Left lobe of liver (tissue), 2 donors: ENCODE data around the gene AGPAT4. TPM values are rescaled to one million over a fixed set of nuclear protein-coding genes. Genes with fewer than 3 reads are reported as not detected.
"Not testable (repeated sequence)": the region's sequence is repeated elsewhere in the genome, so short reads cannot be mapped to it uniquely, and the experiment has no call there.

Experiments used
- ATAC-seq: fragments of 200-7000 bp; cut with Tn5 transposase; one replicate; pipeline ENCODE4 v1.9.1; 2020; ENCODE audit warnings: mild to moderate bottlenecking, moderate library complexity
- DNase-seq: peaks from one replicate; pipeline ENCODE4 v3.0.0-alpha.2; 2020; ENCODE audit warnings: low spot score
- total RNA-seq: library from RNA; stranded (reverse); gene quantifications from one replicate; pipeline ENCODE4 v1.2.1, GENCODE V29; 2021
- donor health status: DM: no; HTN: no; CAD: no; lungs with moderate emphysema.
- donor health status: DM: no; HTN: yes; CAD: no.

Gene AGPAT4
- 0.88 TPM for total RNA-seq

GRCh38 chr6:161273752-161274487 is at the start of gene AGPAT4:
Gene AGPAT4 (minus strand): TSS chr6:161274061. CDS start chr6:161232213, 41,848 bp downstream.
- peak; percentile 89 for ATAC-seq
- no peak for DNase-seq

- ATAC-seq (no peak), DNase-seq (no peak)
These were observed 45.4 kb upstream of the AGPAT4 start for GRCh38 chr6:161319231-161319630.

GRCh38 chr6:161318456-161318855 is 44.6 kb upstream of the AGPAT4 start:
- ATAC-seq (no peak), DNase-seq (no peak)

- no peak for DNase-seq
- ATAC-seq, result no peak
These were observed 42.7 kb upstream of the AGPAT4 start for GRCh38 chr6:161316531-161316930.

DNA sequence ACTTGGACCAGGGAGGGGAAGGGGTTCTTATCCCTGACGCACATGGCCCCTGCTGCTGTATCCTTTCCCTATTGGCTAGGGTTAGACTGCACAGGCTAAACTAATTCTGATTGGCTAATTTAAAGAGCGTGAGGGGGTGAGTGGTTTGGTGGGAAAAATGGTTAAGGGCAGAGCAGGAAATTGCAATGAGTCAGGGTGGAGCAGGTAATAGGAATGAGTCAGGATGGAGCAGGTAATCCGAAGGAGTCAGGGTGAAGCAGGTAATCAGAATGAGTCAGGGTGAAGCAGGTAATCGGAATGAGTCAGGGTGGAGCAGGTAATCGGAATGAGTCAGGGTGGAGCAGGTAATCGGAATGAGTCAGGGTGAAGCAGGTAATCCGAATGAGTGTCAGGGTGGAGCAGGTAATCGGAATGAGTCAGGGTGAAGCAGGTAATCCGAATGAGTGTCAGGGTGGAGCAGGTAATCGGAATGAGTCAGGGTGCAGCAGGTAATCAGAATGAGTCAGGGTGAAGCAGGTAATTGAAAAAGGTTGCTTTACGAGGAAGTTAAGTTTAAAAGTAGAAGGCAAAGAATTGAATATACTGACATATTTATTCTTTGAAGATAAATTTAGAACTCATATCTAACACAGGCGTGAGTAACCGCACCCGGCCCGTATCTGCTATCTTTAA is 41.5 kb upstream of the AGPAT4 start:
- DNase-seq, ATAC-seq: not testable (repeated sequence)

- not testable (repeated sequence) for DNase-seq, ATAC-seq
These were observed 40.8 kb upstream of the AGPAT4 start for GRCh38 chr6:161314541-161315245.

DNA sequence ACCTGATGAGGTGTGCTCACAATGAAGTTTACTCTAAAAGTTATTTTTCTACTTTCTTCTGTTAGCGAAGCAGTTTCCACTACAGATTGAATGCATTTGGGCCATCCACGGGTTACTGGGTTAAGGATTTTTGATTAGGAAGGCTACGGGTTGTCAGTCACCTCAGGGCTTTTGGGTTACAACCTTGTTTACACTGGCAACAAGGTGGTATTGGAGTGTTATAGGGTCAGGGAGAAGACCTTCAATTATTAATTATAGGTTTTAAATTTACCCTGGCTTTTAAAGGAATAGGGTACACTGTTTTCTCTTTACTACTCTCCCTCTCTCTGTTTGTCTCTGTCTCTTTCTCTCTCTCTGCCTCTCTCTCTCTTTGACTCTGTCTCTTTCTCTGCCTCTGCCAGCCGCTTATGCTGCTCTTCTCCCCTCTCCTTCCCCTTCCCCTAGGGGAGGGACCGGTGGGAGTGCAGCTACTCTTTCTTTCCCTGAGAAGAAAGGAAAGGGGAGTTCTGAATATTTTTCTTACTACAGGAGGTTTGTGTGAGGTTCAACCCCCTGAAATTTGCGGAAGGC is 40.2 kb upstream of the AGPAT4 start:
- DNase-seq, result no peak
- no peak for ATAC-seq

GRCh38 chr6:161313475-161313874 is 39.6 kb upstream of the AGPAT4 start:
- not testable (repeated sequence) for ATAC-seq, DNase-seq

DNA sequence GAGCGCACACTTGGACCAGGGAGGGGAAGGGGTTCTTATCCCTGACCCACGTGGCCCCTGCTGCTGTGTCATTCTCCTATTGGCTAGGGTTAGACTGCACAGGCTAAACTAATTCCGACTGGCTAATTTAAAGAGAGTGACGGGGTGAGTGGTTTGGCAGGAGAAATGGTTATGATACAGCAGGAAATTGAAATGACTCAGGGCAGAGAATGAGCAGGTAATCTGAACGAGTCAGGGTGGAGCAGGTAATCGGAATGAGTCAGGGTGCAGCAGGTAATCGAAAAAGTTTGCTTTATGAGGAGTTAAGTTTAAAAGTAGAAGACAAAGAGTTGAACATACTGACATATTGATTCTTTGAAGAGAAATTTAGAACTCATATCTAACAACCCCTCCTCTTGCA is 35.9 kb upstream of the AGPAT4 start:
- not testable (repeated sequence) for ATAC-seq

GRCh38 chr6:161308075-161308655 is 34.3 kb upstream of the AGPAT4 start:
- DNase-seq (no peak), ATAC-seq (no peak)

More for the DNA sequence above, 35.9 kb upstream of the AGPAT4 start:
- DNase-seq, result not testable (repeated sequence)

DNA sequence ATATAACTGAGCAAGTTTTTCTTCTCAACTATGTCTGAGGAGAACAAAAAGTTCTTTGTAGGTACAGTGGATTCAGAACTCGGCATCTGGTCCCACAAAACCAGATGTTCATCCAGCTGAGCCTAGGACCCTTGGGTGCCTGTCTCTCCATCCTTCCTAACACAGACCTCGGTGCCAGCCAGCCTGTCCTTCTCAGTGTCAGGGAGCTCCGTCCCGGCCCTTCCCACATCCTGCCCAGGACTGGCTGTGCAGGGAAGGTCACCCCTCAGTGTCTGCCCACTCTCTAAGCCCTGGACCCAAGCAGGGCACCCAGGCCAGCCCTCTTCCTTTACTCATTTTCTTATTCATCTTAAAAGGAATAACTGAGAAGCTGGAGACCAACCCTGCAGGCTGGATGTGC is 32.0 kb upstream of the AGPAT4 start:
- no peak for ATAC-seq
- no peak for DNase-seq

- DNase-seq, result peak; percentile 34
- no peak for ATAC-seq
These were observed 29.9 kb upstream of the AGPAT4 start for GRCh38 chr6:161303628-161304340.

GRCh38 chr6:161302949-161303348 is 29.1 kb upstream of the AGPAT4 start:
- ATAC-seq, result no peak
- DNase-seq, result no peak

DNA sequence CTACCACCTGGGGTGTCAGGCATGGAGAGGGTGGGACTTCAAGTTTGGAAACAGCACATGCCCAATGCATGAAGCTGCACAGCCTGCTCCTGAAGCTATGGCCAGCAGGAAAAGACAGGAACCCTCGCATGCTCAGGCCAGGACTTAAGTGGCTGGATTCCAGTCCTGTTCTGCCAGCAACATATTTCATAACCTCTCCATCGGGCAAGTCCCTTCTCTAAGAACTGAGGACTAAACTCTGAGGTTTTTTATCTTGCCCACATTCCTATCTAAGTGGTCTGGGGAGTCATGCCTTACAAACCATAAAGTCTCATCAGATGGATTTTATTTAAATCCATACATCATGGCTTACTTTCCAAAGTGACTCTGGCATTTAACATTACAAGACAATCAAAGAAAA is 27.5 kb upstream of the AGPAT4 start:
- DNase-seq (peak; percentile 35), ATAC-seq (no peak)

GRCh38 chr6:161300823-161301222 is 27.0 kb upstream of the AGPAT4 start:
- no peak for ATAC-seq
- DNase-seq, result no peak

- no peak for ATAC-seq
- DNase-seq, result no peak
These were observed 25.9 kb upstream of the AGPAT4 start for GRCh38 chr6:161299726-161300125.

DNA sequence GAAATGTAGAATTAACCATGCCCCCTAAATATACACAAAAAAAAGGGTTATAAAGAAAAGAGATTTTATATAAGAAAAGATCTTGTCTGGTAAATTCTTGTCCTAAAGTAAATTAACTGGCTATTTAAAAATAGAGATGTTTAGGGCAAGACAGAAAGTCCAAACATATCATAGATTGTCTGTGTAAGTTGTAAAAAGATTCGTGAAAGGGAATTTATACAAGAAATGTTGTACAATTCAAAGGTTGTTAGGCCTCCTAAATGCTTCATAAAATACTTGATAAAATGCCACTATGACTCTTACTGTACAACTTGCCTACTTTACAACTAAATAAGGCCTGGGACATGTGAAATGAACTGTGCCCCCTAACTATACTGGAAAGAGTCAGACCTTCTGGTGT is 21.9 kb upstream of the AGPAT4 start:
- DNase-seq, result no peak
- no peak for ATAC-seq

- no peak for ATAC-seq
- no peak for DNase-seq
These were observed 18.9 kb upstream of the AGPAT4 start for GRCh38 chr6:161292650-161293281.

DNA sequence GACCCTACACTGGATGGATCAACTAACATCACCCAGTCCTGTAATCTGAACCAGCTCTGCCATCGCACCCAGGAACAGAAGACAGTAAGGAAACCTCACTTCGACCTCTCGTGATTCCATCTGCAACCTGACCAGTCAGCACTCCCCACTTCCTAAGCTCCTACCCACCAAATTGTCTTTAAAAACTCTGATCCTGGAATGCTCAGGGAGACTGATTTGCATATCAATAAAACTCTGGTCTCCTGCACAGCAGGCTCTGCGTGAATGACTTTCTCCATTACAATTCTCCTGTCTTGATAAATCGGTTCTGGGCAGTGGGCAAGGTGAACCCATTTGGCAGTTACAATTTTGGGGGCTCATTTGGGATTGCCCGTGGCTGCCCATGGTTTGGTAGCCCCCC is 18.3 kb upstream of the AGPAT4 start:
- ATAC-seq (no peak), DNase-seq (no peak)

DNA sequence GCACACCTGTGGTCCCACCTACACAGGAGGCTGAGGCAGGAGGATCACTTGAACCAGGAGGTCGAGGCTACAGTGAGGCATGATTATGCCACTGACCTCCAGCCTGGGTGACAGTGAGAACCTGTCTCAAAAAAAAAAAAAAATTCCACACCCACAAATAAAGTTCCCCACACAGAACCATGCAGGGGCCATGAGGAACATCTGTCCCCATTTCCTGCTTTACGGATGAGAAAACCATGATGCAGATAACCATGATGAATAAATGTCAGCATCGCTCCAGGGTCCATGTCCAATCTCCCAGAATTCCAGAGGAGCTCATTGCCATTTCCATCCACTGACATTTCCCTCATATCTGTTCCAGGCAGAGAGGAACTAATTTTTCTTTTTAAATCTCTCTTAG is 16.9 kb upstream of the AGPAT4 start:
- DNase-seq (no peak), ATAC-seq (no peak)
